Measurements from ENCODE around the gene MAMLD1. TPM values are rescaled to one million over a fixed set of nuclear protein-coding genes. Genes with fewer than 3 reads are reported as not detected.

The MAMLD1 gene
- total and polyA plus RNA-seq, 4 donors, result 0.59 to 1.1 (median 0.76) TPM

DNA sequence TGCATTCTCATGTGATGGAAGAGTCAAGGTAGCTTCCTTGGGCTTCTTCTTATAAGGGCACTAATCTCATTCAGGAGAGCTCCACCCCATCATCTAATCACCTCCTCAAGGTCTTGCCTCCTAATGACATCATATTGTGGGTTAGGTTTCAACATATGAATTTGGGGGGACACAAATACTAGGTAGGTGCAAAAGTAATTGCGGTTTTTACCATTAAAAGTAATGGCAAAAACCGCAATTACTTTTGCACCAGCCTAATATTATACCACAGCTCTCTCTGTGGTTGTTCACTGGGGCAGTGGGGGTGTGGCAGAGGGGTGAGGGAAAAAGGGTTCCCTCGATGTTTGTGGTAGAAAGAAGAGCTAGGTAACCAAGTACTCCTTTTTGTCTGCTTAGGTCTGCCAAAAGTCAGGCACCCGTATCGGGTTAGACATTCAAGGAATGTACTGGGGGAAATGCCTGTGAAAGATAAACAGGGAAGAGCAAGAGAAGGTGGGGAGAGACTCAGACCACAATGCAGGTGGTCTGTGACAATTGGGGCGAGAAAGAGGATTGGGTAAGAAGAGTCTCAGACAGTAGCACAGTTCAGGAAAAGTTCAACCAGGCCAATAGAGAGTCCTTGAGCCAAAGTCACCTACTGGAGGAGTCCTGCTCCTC is 126.4 kb downstream of the MAMLD1 start (continued):
- TF ChIP-seq, protein P1, sequence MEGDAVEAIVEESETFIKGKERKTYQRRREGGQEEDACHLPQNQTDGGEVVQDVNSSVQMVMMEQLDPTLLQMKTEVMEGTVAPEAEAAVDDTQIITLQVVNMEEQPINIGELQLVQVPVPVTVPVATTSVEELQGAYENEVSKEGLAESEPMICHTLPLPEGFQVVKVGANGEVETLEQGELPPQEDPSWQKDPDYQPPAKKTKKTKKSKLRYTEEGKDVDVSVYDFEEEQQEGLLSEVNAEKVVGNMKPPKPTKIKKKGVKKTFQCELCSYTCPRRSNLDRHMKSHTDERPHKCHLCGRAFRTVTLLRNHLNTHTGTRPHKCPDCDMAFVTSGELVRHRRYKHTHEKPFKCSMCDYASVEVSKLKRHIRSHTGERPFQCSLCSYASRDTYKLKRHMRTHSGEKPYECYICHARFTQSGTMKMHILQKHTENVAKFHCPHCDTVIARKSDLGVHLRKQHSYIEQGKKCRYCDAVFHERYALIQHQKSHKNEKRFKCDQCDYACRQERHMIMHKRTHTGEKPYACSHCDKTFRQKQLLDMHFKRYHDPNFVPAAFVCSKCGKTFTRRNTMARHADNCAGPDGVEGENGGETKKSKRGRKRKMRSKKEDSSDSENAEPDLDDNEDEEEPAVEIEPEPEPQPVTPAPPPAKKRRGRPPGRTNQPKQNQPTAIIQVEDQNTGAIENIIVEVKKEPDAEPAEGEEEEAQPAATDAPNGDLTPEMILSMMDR (IDR thresholded peaks at IDR 0.05; ENCODE audit: low read depth, low read length, missing input control), result no peak
- no peak for TF ChIP-seq NR2F2 (IDR thresholded peaks at IDR 0.05)

DNA sequence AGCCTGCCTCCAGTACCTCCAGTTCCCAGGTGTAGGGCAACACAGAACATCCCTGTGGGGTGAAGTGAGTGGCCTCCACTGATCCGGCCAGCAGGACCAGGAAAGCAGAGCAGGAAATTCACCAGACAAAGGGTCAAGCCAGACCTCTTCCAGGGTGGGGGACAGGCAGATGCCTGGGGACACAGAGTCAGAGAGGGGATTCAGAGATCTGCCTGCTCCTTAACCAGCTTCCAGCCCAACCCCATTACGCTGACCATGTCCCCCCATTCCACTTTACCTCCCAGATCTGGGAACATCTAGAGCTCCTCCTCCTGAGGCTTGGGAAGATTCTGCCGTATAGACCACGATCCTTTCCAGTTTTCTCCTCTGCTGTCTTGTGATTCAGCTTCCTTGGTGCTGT is 132.4 kb downstream of the MAMLD1 start:
- no peak overlapping the region for H3K4me3 ChIP-seq (ENCODE audit: low read depth in 1 of 3, low read length in 3 of 3)
- no peak overlapping the region for H3K27ac ChIP-seq (ENCODE audit: low read depth in 1 of 2, low read length in 2 of 2)
- H3K9me3 ChIP-seq (ENCODE audit: control insufficient read depth in 4 of 4, low read length in 3 of 4), result no peaks in the 10 kb centered on the region
- peaks cover 0 to 3% (median 0%) of the 10 kb centered on the region in 4 donors for H3K27me3 ChIP-seq (ENCODE audit: control insufficient read depth in 4 of 4, insufficient read depth in 4 of 4, low read length in 3 of 4)
- whole genome bisulfite sequencing, result 95% methylated on average over 4 of the region's 4 CpGs
- H3K36me3 ChIP-seq (ENCODE audit: control insufficient read depth in 4 of 4, insufficient read depth in 3 of 4, low read depth in 1 of 4, low read length in 3 of 4), result peaks cover 0 to 2% (median 0%) of the 10 kb centered on the region in 4 donors
- no peak for DNase-seq (ENCODE audit: low spot score)
- H3K4me1 ChIP-seq (ENCODE audit: control insufficient read depth in 4 of 4, insufficient read depth in 4 of 4, low read length in 3 of 4), result no peaks in the 10 kb centered on the region
- TF ChIP-seq, protein P1 (IDR thresholded peaks at IDR 0.05; ENCODE audit: low read depth, low read length, missing input control), result no peak
- no peak for TF ChIP-seq NR2F2 (IDR thresholded peaks at IDR 0.05)
- no peak for TF ChIP-seq JUND (IDR thresholded peaks at IDR 0.05)
- TF ChIP-seq, protein P2, sequence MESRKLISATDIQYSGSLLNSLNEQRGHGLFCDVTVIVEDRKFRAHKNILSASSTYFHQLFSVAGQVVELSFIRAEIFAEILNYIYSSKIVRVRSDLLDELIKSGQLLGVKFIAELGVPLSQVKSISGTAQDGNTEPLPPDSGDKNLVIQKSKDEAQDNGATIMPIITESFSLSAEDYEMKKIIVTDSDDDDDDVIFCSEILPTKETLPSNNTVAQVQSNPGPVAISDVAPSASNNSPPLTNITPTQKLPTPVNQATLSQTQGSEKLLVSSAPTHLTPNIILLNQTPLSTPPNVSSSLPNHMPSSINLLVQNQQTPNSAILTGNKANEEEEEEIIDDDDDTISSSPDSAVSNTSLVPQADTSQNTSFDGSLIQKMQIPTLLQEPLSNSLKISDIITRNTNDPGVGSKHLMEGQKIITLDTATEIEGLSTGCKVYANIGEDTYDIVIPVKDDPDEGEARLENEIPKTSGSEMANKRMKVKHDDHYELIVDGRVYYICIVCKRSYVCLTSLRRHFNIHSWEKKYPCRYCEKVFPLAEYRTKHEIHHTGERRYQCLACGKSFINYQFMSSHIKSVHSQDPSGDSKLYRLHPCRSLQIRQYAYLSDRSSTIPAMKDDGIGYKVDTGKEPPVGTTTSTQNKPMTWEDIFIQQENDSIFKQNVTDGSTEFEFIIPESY (IDR thresholded peaks at IDR 0.05), result no peak
- TF ChIP-seq, protein P3, sequence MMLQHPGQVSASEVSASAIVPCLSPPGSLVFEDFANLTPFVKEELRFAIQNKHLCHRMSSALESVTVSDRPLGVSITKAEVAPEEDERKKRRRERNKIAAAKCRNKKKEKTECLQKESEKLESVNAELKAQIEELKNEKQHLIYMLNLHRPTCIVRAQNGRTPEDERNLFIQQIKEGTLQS (IDR thresholded peaks at IDR 0.05), result no peak
- no peak for TF ChIP-seq TAF1 (conservative IDR thresholded peaks at IDR 0.05)
- TF ChIP-seq FOXA2 (IDR thresholded peaks at IDR 0.05), result no peak
- TF ChIP-seq, protein P4, sequence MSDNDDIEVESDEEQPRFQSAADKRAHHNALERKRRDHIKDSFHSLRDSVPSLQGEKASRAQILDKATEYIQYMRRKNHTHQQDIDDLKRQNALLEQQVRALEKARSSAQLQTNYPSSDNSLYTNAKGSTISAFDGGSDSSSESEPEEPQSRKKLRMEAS (IDR thresholded peaks at IDR 0.05), result no peak
- no peak for TF ChIP-seq YY1 (IDR thresholded peaks at IDR 0.05)
- H3K9ac ChIP-seq (ENCODE audit: low read depth in 1 of 2, low read length in 2 of 2), result no peak overlapping the region

DNA sequence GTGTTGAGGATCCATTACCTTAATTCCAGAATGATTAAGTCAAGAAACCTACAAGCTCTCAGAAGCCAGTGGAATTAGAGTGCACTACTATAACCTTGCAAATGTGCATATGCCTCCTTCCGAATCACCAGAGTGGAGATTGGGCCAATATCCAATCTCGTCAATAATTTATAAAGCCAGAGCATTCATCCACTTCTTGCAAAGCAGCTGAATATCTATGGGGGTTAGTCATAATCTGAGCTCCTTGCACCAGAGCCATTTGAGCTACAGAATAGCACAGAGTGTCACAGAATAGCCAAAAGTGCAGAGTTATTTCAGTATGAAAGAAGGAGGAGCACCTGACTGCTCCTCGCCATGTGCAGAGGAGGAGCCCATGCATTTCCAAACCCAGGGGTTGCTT is 136.1 kb downstream of the MAMLD1 start:
- Histone ChIP-seq H3K27ac (ENCODE audit: low read depth in 1 of 2, low read length in 2 of 2) (no peak overlapping the region), H3K9me3 (ENCODE audit: control insufficient read depth in 4 of 4, low read length in 3 of 4) (no peaks in the 10 kb centered on the region), H3K27me3 (ENCODE audit: control insufficient read depth in 4 of 4, insufficient read depth in 4 of 4, low read length in 3 of 4) (peaks cover 0 to 3% (median 0%) of the 10 kb centered on the region in 4 donors), H3K4me3 (ENCODE audit: low read depth in 1 of 3, low read length in 3 of 3) (no peak overlapping the region), H3K36me3 (ENCODE audit: control insufficient read depth in 4 of 4, insufficient read depth in 3 of 4, low read depth in 1 of 4, low read length in 3 of 4) (no peaks in the 10 kb centered on the region), H3K4me1 (ENCODE audit: control insufficient read depth in 4 of 4, insufficient read depth in 4 of 4, low read length in 3 of 4) (no peaks in the 10 kb centered on the region), H3K9ac (ENCODE audit: low read depth in 1 of 2, low read length in 2 of 2) (no peak overlapping the region)
- no peak for DNase-seq (ENCODE audit: low spot score)
- TF ChIP-seq, protein P1 (IDR thresholded peaks at IDR 0.05; ENCODE audit: low read depth, low read length, missing input control), result no peak
- TF ChIP-seq RXRA (IDR thresholded peaks at IDR 0.05), result no peak
- WGBS, result 98% methylated on average over 3 of the region's 3 CpGs
